Tongue (tissue), 2 donors: ENCODE measurements around the gene OR10H1. TPM values are rescaled to one million over a fixed set of nuclear protein-coding genes. Genes with fewer than 3 reads are reported as not detected.
"Not testable (repeated sequence)": the region's sequence is repeated elsewhere in the genome, so short reads cannot be mapped to it uniquely, and the experiment has no call there.

Experiments
- DNase-seq: peaks from one replicate; pipeline ENCODE4 v3.0.0-alpha.2; 2015
- total RNA-seq: library from RNA; depleted of rRNA; stranded (reverse); fragments of >200 nt; gene quantifications from one replicate; pipeline ENCODE4 v1.2.3, GENCODE V29; 2014

OR10H1 gene
- total RNA-seq, result not detected

GRCh38 chr19:15815306-15815705 is at the start of gene OR10H1:
TSS of gene OR10H1 (minus strand) at chr19:15815664. CDS start at chr19:15808037, 7,627 bp downstream.
- DNase-seq, result no peak

- no peak for DNase-seq
Measured at GRCh38 chr19:15864824-15865223, 49.4 kb upstream of the OR10H1 start.

GRCh38 chr19:15863272-15863671 is 47.8 kb upstream of the OR10H1 start:
- DNase-seq, result no peak

- no peak for DNase-seq
Measured at GRCh38 chr19:15862444-15862843, 47.0 kb upstream of the OR10H1 start.

- DNase-seq, result no peak
Measured at GRCh38 chr19:15860522-15860921, 45.1 kb upstream of the OR10H1 start.

- DNase-seq, result no peak
Measured at GRCh38 chr19:15859187-15859586, 43.7 kb upstream of the OR10H1 start.

- DNase-seq, result no peak
Measured at GRCh38 chr19:15850385-15850784, 34.9 kb upstream of the OR10H1 start.

- DNase-seq, result no peak
Measured at GRCh38 chr19:15846923-15847322, 31.5 kb upstream of the OR10H1 start.

GRCh38 chr19:15843894-15844222 is 28.4 kb upstream of the OR10H1 start:
- DNase-seq, result not testable (repeated sequence)

- no peak for DNase-seq
Measured at GRCh38 chr19:15843203-15843893, 27.9 kb upstream of the OR10H1 start.

GRCh38 chr19:15841875-15842569 is 26.6 kb upstream of the OR10H1 start:
- DNase-seq, result no peak

GRCh38 chr19:15840833-15841232 is 25.4 kb upstream of the OR10H1 start:
- DNase-seq, result no peak

GRCh38 chr19:15839888-15840287 is 24.4 kb upstream of the OR10H1 start:
- not testable (repeated sequence) for DNase-seq

GRCh38 chr19:15838351-15838750 is 22.9 kb upstream of the OR10H1 start:
- no peak for DNase-seq

GRCh38 chr19:15837221-15837731 is 21.8 kb upstream of the OR10H1 start:
- DNase-seq, result no peak

GRCh38 chr19:15836330-15837220 is 21.1 kb upstream of the OR10H1 start:
- peak; percentile 99 for DNase-seq

- not testable (repeated sequence) for DNase-seq
Measured at GRCh38 chr19:15835565-15836329, 20.3 kb upstream of the OR10H1 start.

GRCh38 chr19:15834232-15834631 is 18.8 kb upstream of the OR10H1 start:
- DNase-seq, result not testable (repeated sequence)

- no peak for DNase-seq
Measured at GRCh38 chr19:15831626-15832025, 16.2 kb upstream of the OR10H1 start.

- no peak for DNase-seq
Measured at GRCh38 chr19:15829786-15830185, 14.3 kb upstream of the OR10H1 start.

GRCh38 chr19:15829306-15829698 is 13.8 kb upstream of the OR10H1 start:
- DNase-seq, result no peak
